Measurements from ENCODE around the gene CALN1. TPM values are rescaled to one million over a fixed set of nuclear protein-coding genes. Genes with fewer than 3 reads are reported as not detected.
"Not testable (repeated sequence)": the region's sequence is repeated elsewhere in the genome, so short reads cannot be mapped to it uniquely, and the experiment has no call there.

CALN1 gene
- total and polyA plus RNA-seq, 7 donors: under 0.01 TPM; not detected in 5

DNA sequence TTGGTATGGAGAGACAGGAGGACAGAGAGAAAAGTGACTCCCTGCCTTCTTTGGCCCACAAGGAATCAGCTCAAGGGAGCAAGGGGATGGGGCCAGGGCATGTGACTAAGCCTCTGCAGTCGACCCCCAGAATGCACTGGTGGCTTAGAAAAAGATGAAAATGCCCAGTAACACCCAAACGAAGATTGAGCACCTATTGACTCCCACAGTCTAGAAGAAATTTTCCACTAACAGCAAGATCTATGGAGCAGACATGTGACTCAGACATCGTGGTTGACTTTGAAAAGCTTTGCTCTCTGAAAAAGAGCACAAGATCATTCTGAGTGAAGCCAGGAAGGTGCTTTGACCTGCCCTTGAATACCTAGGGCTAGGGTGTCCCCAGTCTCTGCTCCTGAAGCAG lies 586.0 kb downstream of the CALN1 start:
- Histone ChIP-seq H3K27ac (no peak overlapping the region), H3K9me3 (peaks cover 0 to 3% (median 0%) of the 10 kb centered on the region in 4 donors), H3K4me1 (no peaks in the 10 kb centered on the region), H3K27me3 (no peaks in the 10 kb centered on the region), H3K36me3 (no peaks in the 10 kb centered on the region), H3K4me3 (no peak overlapping the region)
- intact Hi-C loops (cut with DNase I): no loop called here
- no peak for DNase-seq
- 54 to 60% methylated on average over 3 of the region's 3 CpGs for WGBS, 2 donors
- TF ChIP-seq EP300 (IDR thresholded peaks at IDR 0.05) (no peak), POLR2A (IDR thresholded peaks at IDR 0.05) (no peak), POLR2AphosphoS5 (IDR thresholded peaks at IDR 0.05) (no peak)
- TF ChIP-seq, protein P1, sequence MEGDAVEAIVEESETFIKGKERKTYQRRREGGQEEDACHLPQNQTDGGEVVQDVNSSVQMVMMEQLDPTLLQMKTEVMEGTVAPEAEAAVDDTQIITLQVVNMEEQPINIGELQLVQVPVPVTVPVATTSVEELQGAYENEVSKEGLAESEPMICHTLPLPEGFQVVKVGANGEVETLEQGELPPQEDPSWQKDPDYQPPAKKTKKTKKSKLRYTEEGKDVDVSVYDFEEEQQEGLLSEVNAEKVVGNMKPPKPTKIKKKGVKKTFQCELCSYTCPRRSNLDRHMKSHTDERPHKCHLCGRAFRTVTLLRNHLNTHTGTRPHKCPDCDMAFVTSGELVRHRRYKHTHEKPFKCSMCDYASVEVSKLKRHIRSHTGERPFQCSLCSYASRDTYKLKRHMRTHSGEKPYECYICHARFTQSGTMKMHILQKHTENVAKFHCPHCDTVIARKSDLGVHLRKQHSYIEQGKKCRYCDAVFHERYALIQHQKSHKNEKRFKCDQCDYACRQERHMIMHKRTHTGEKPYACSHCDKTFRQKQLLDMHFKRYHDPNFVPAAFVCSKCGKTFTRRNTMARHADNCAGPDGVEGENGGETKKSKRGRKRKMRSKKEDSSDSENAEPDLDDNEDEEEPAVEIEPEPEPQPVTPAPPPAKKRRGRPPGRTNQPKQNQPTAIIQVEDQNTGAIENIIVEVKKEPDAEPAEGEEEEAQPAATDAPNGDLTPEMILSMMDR (IDR thresholded peaks at IDR 0.05): no peak

DNA sequence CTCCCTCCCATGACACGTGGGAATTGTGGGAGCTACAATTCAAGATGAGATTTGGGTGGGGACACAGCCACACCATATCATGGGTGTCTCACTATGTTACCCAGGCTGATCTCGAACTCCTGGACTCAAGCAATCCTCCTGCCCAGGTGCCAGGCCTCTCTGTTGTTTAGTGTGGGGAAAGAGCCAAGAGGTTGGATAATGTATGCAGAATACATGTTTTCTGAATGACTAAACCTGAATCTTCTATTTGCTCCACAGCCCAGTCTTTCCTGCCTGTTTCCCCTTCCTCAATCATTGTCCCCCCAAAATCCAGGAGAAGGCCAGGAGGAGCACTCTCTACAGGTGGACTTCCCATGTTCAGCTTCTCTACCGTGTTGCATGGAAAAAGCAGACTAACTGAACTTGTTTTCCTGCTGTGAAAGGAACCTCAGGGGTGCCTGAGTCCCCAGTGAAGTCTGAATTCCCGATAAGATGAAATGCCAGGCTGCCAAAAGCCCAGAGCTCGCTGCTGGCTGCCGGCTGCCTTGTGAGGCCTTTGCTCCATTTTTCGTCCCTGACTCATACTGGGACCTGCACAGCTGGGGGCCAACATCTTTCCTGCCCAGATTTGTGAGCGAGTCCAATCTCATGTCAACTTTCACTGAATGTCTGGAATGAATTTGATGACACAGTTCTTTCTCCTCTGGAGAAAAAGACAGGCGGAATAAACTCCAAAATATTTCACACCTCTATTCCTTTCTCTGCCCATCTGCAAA lies 588.0 kb downstream of the CALN1 start:
- TF ChIP-seq, protein P1 (IDR thresholded peaks at IDR 0.05): no peak
- TF ChIP-seq POLR2AphosphoS5 (IDR thresholded peaks at IDR 0.05): no peak
- no peak for TF ChIP-seq POLR2A (IDR thresholded peaks at IDR 0.05)
- TF ChIP-seq EP300 (IDR thresholded peaks at IDR 0.05): no peak
- no peaks in the 10 kb centered on the region for H3K4me1 ChIP-seq
- no peak overlapping the region for H3K27ac ChIP-seq
- H3K36me3 ChIP-seq: no peaks in the 10 kb centered on the region
- DNase-seq: no peak
- intact Hi-C loops (cut with DNase I): no loop called here
- no peaks in the 10 kb centered on the region for H3K27me3 ChIP-seq
- peaks cover 0 to 6% (median 0%) of the 10 kb centered on the region in 4 donors for H3K9me3 ChIP-seq
- H3K4me3 ChIP-seq: no peak overlapping the region
- 77 to 82% methylated on average over 9 of the region's 9 CpGs for WGBS, 2 donors

DNA sequence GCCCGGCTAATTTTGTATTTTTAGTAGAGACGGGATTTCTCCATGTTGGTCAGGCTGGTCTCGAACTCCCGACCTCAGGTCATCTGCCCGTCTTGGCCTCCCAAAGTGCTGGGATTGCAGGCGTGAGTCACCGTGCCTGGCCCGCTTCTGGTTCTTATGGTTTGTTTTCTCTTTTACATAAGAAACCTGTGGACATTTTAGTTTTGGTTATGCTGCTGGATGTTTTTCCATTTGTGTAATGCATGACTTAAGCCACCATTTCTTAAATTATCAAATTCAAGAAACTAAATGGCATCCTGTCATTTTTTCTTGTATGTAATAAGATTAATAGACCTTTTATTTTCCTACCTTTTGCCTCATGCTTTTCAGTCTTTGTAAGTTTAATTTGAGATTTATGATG lies 589.7 kb downstream of the CALN1 start:
- H3K4me3 ChIP-seq; H3K9me3 ChIP-seq; intact Hi-C loops (cut with DNase I); H3K4me1 ChIP-seq; DNase-seq; H3K27ac ChIP-seq; H3K36me3 ChIP-seq; H3K27me3 ChIP-seq: not testable (repeated sequence)
- 95 to 96% methylated on average over 8 of the region's 8 CpGs for WGBS, 2 donors

DNA sequence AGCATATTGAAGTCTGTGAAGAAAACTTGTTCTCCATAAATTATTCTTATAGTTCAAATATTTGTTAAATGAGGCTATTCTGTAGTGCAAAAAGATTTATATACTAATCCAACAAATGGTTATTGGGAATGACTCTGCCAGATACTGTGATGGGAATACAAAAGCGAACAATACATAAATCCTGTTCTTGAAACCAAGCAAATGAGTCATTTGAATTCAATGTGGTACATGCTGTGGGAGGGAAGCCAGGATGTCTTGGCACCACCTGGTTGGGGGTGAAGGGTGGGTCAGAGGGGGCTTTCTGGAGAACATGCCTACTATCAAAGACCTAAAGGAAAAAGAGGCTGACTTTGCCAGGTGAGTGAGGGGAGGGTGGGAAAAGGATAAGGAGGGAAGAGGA lies 594.2 kb downstream of the CALN1 start:
- TF ChIP-seq EP300 (IDR thresholded peaks at IDR 0.05) (no peak), POLR2AphosphoS5 (IDR thresholded peaks at IDR 0.05) (no peak), POLR2A (IDR thresholded peaks at IDR 0.05) (no peak)
- TF ChIP-seq, protein P1 (IDR thresholded peaks at IDR 0.05): no peak
- DNase-seq: no peak
- intact Hi-C loops (cut with DNase I): no loop called here
- no peak overlapping the region for H3K4me3 ChIP-seq
- H3K27ac ChIP-seq: no peak overlapping the region
- H3K27me3 ChIP-seq: no peaks in the 10 kb centered on the region
- no peaks in the 10 kb centered on the region for H3K36me3 ChIP-seq
- H3K9me3 ChIP-seq: peaks cover 0 to 6% (median 0%) of the 10 kb centered on the region in 4 donors
- no peaks in the 10 kb centered on the region for H3K4me1 ChIP-seq
- WGBS, 2 donors: 92 to 95% methylated on average over 1 of the region's 1 CpG

DNA sequence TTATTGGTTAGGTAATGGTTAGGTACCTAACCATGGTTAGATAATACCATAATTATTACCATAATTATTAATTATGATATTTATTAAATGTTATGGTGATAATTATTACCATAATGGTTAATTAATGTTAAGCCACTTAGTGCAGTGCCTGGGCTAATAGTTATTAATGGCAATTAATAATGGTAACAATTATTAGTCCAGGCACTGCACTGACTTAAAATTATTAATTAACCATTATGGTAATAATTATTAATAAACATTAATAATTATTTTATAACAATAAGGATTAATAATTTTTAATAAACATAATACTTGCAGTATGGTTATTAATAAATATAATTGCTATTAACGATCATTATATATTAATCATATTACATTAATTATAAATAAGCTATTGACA lies 604.0 kb downstream of the CALN1 start:
- no peaks in the 10 kb centered on the region for H3K4me1 ChIP-seq
- WGBS, 2 donors: 52 to 85% methylated on average over 1 of the region's 1 CpG
- no peak for TF ChIP-seq POLR2A (IDR thresholded peaks at IDR 0.05)
- TF ChIP-seq EP300 (IDR thresholded peaks at IDR 0.05): no peak
- TF ChIP-seq POLR2AphosphoS5 (IDR thresholded peaks at IDR 0.05): no peak
- TF ChIP-seq, protein P1 (IDR thresholded peaks at IDR 0.05): no peak
- peaks cover 0 to 10% (median 4%) of the 10 kb centered on the region in 4 donors for H3K9me3 ChIP-seq
- no peak overlapping the region for H3K4me3 ChIP-seq
- intact Hi-C loops (cut with DNase I): no loop called here
- H3K27ac ChIP-seq: no peak overlapping the region
- no peaks in the 10 kb centered on the region for H3K36me3 ChIP-seq
- no peaks in the 10 kb centered on the region for H3K27me3 ChIP-seq
- DNase-seq: no peak
